Keratinocyte (primary cell): ENCODE data around the gene NOX5.

Experiments
- EZH2 ChIP-seq: IDR thresholded peaks from one replicate; pipeline ENCODE4 v1.6.1; 2012; ENCODE audit warnings: inconsistent platforms, mild to moderate bottlenecking, low read length, moderate library complexity
- TF ChIP-seq, protein P1 (sequence below), 3 experiments: IDR thresholded peaks in 1 of 3; conservative IDR thresholded peaks in 1 of 3; optimal IDR thresholded peaks in 1 of 3; 2 replicates in 2 of 3; 3 replicates in 1 of 3; pipeline versions ENCODE3 to v1.5.1; 2011; ENCODE audit warnings: low read length in 3 of 3, mild to moderate bottlenecking in 3 of 3, moderate library complexity in 2 of 3, control low read depth in 1 of 3, inconsistent platforms in 1 of 3; ENCODE audit not compliant: insufficient read depth in 2 of 3; ENCODE audit errors: extremely low read depth in 1 of 3

GRCh38 chr15:69014454-69014853, at the start of gene NOX5:
- TF ChIP-seq, protein P1, sequence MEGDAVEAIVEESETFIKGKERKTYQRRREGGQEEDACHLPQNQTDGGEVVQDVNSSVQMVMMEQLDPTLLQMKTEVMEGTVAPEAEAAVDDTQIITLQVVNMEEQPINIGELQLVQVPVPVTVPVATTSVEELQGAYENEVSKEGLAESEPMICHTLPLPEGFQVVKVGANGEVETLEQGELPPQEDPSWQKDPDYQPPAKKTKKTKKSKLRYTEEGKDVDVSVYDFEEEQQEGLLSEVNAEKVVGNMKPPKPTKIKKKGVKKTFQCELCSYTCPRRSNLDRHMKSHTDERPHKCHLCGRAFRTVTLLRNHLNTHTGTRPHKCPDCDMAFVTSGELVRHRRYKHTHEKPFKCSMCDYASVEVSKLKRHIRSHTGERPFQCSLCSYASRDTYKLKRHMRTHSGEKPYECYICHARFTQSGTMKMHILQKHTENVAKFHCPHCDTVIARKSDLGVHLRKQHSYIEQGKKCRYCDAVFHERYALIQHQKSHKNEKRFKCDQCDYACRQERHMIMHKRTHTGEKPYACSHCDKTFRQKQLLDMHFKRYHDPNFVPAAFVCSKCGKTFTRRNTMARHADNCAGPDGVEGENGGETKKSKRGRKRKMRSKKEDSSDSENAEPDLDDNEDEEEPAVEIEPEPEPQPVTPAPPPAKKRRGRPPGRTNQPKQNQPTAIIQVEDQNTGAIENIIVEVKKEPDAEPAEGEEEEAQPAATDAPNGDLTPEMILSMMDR (optimal IDR thresholded peaks at IDR 0.05 in 1 of 3, IDR thresholded peaks at IDR 0.05 in 1 of 3, conservative IDR thresholded peaks at IDR 0.05 in 1 of 3; ENCODE audit: extremely low read depth in 1 of 3, insufficient read depth in 2 of 3, low read length in 3 of 3): no peak
- TF ChIP-seq EZH2: no peak
